ENCODE results near the gene DRAXIN.
A peak's percentile ranks its signal among the peaks of the same experiment; 100 is the strongest.

The DRAXIN gene

GRCh38 chr1:11648732-11649158 is 42.8 kb upstream of the DRAXIN start:
- no peak overlapping the region for H3K9ac ChIP-seq

GRCh38 chr1:11649237-11649623 is 42.3 kb upstream of the DRAXIN start:
- H3K9ac ChIP-seq = no peak overlapping the region
- no peak for TF ChIP-seq CTCF (IDR thresholded peaks at IDR 0.05)
- no peak overlapping the region for H3K4me3 ChIP-seq (ENCODE audit: low read depth, low read length)
- no peaks in the 10 kb centered on the region for H3K79me2 ChIP-seq
- no peak overlapping the region for H3K4me2 ChIP-seq (ENCODE audit: low read length)
- H3K9me3 ChIP-seq (ENCODE audit: control insufficient read depth, low read length) = no peaks in the 10 kb centered on the region
- H3K27ac ChIP-seq = no peak overlapping the region
- H2AFZ ChIP-seq = no peak overlapping the region
- no peaks in the 10 kb centered on the region for H3K4me1 ChIP-seq
- no peaks in the 10 kb centered on the region for H3K27me3 ChIP-seq (ENCODE audit: control insufficient read depth, insufficient read depth, low read length)
- no peaks in the 10 kb centered on the region for H3K36me3 ChIP-seq (ENCODE audit: control insufficient read depth, insufficient read depth, low read length)

More at GRCh38 chr1:11648732-11649158, 42.8 kb upstream of the DRAXIN start:
- Histone ChIP-seq H3K4me2 (ENCODE audit: low read length) (no peak overlapping the region), H3K36me3 (ENCODE audit: control insufficient read depth, insufficient read depth, low read length) (no peaks in the 10 kb centered on the region), H2AFZ (no peak overlapping the region), H3K79me2 (no peaks in the 10 kb centered on the region), H3K9me3 (ENCODE audit: control insufficient read depth, low read length) (no peaks in the 10 kb centered on the region), H3K27ac (no peak overlapping the region), H3K4me3 (ENCODE audit: low read depth, low read length) (no peak overlapping the region), H3K4me1 (no peaks in the 10 kb centered on the region), H3K27me3 (ENCODE audit: control insufficient read depth, insufficient read depth, low read length) (no peaks in the 10 kb centered on the region)
- TF ChIP-seq CTCF (IDR thresholded peaks at IDR 0.05) = no peak

GRCh38 chr1:11649624-11650330 is 41.7 kb upstream of the DRAXIN start:
- Histone ChIP-seq H3K9ac (no peak overlapping the region), H3K27ac (no peak overlapping the region), H3K4me3 (ENCODE audit: low read depth, low read length) (no peak overlapping the region), H3K4me2 (ENCODE audit: low read length) (no peak overlapping the region), H3K9me3 (ENCODE audit: control insufficient read depth, low read length) (no peaks in the 10 kb centered on the region), H3K27me3 (ENCODE audit: control insufficient read depth, insufficient read depth, low read length) (no peaks in the 10 kb centered on the region), H3K4me1 (no peaks in the 10 kb centered on the region), H3K79me2 (no peaks in the 10 kb centered on the region), H3K36me3 (ENCODE audit: control insufficient read depth, insufficient read depth, low read length) (no peaks in the 10 kb centered on the region), H2AFZ (no peak overlapping the region)
- no peak for TF ChIP-seq CTCF (IDR thresholded peaks at IDR 0.05)

GRCh38 chr1:11650331-11650991 is 41.0 kb upstream of the DRAXIN start:
- Histone ChIP-seq H3K4me3 (ENCODE audit: low read depth, low read length) (no peak overlapping the region), H3K4me1 (no peaks in the 10 kb centered on the region), H3K9ac (no peak overlapping the region), H2AFZ (peak overlapping the region; percentile 56), H3K27me3 (ENCODE audit: control insufficient read depth, insufficient read depth, low read length) (no peaks in the 10 kb centered on the region), H3K36me3 (ENCODE audit: control insufficient read depth, insufficient read depth, low read length) (no peaks in the 10 kb centered on the region), H3K27ac (no peak overlapping the region), H3K79me2 (no peaks in the 10 kb centered on the region), H3K4me2 (ENCODE audit: low read length) (no peak overlapping the region), H3K9me3 (ENCODE audit: control insufficient read depth, low read length) (no peaks in the 10 kb centered on the region)
- peak; percentile 64 for TF ChIP-seq CTCF (IDR thresholded peaks at IDR 0.05)
